HepG2 (cell line): Measurements from ENCODE around the gene CBX2. TPM values are rescaled to one million over a fixed set of nuclear protein-coding genes. Genes with fewer than 3 reads are reported as not detected.

Experiments used
- ATAC-seq: fragments of 200-7000 bp; cut with Tn5 transposase; 3 replicates; pipeline ENCODE4 v1.9.1; 2020; ENCODE audit warnings: mild to moderate bottlenecking, moderate library complexity
- BruUV-seq: library from RNA; stranded (reverse); fragments of 400-500 nt; replicated peaks from 2 replicates; lab custom pipeline; 2021; lab: Mats Ljungman, UMichigan
- CTCF ChIA-PET: fragments of 300-600 bp; formaldehyde crosslinking; extraction: SDS; loops from one replicate; lab custom pipeline; 2021; ENCODE audit warnings: low total read pairs, inconsistent platforms, low intra/inter-chr PET ratio; lab: Yijun Ruan, JAX
- POLR2A ChIA-PET: fragments of 350-600 bp; sonication (Branson Sonifier 250); formaldehyde crosslinking; loops from one replicate; lab custom pipeline; 2020; ENCODE audit warnings: antibody characterized with exemption, inconsistent platforms; lab: Yijun Ruan, JAX
- DNase-seq: peaks from one replicate; pipeline ENCODE4 v3.0.0-alpha.2; 2015; ENCODE audit warnings: low spot score
- FAIRE-seq: peaks from 3 replicates; lab custom pipeline; 2011; peaks lifted over from hg19 to GRCh38; lab: Jason Lieb, UNC
- H2AFZ ChIP-seq: one replicate; pipeline ENCODE4 v1.6.1; 2011; ENCODE audit warnings: low read length, inconsistent platforms
- H3K27ac ChIP-seq: fragments of 300-600 bp; 3 replicates; pipeline ENCODE4 v1.8.0; 2011; ENCODE audit warnings: mixed run types, mild to moderate bottlenecking, mixed read lengths, low read length, inconsistent platforms; ENCODE audit not compliant: insufficient read depth; ENCODE audit errors: extremely low read length
- H3K27me3 ChIP-seq, 2 experiments: fragments of 200-600 bp in 1 of 2; 2 replicates in 1 of 2; 3 replicates in 1 of 2; pipeline versions ENCODE4 v1.6.0 to v1.8.0; 2011; ENCODE audit warnings: low read length in 2 of 2, mild to moderate bottlenecking in 2 of 2, moderate library complexity in 2 of 2, inconsistent platforms in 1 of 2; ENCODE audit not compliant: insufficient read depth in 2 of 2, control insufficient read depth in 1 of 2
- H3K36me3 ChIP-seq, 2 experiments: fragments of 200-600 bp in 1 of 2; replicated peaks in 1 of 2; 2 replicates in 1 of 2; 3 replicates in 1 of 2; pipeline versions ENCODE4 v1.5.1 to v1.8.0; 2011; ENCODE audit warnings: low read length in 2 of 2, inconsistent platforms in 1 of 2; ENCODE audit not compliant: insufficient read depth in 2 of 2, control insufficient read depth in 1 of 2
- H3K4me1 ChIP-seq: 2 replicates; pipeline ENCODE4 v1.5.1; 2012; ENCODE audit warnings: low read length, inconsistent platforms; ENCODE audit not compliant: insufficient read depth
- H3K4me2 ChIP-seq: 2 replicates; pipeline ENCODE4 v1.6.0; 2011; ENCODE audit warnings: low read depth, low read length, inconsistent platforms
- H3K4me3 ChIP-seq, 3 experiments: fragments of 200-600 bp in 1 of 3; sonication (generic), shearing (Covaris generic) in 1 of 3; replicated peaks in 1 of 3; 2 replicates each; pipeline ENCODE4 v1.5.1; 2011 to 2016; ENCODE audit warnings: low read length in 3 of 3, inconsistent platforms in 2 of 3, low read depth in 2 of 3, mild to moderate bottlenecking in 2 of 3, control low read depth in 1 of 3, mixed read lengths in 1 of 3; ENCODE audit not compliant: insufficient read depth in 1 of 3
- H3K79me2 ChIP-seq: one replicate; pipeline ENCODE4 v1.6.1; 2011; ENCODE audit warnings: low read length, inconsistent platforms; ENCODE audit not compliant: insufficient read depth
- H3K9ac ChIP-seq: 2 replicates; pipeline ENCODE4 v1.6.0; 2011; ENCODE audit warnings: mild to moderate bottlenecking, low read depth, low read length, inconsistent platforms; ENCODE audit not compliant: insufficient read depth
- H3K9me3 ChIP-seq: 2 replicates; pipeline ENCODE4 v1.5.1; 2012; ENCODE audit warnings: mild to moderate bottlenecking, low read length
- H4K20me1 ChIP-seq: 2 replicates; pipeline ENCODE4 v1.6.0; 2011; ENCODE audit warnings: inconsistent platforms, mild to moderate bottlenecking, low read length, moderate library complexity; ENCODE audit not compliant: insufficient read depth
- AGO2 ChIP-seq: fragments of 200-400 bp; formaldehyde crosslinking; optimal IDR thresholded peaks from 2 replicates; pipeline ENCODE3; 2017; ENCODE audit warnings: mild to moderate bottlenecking, low read depth, low read length, moderate library complexity
- ARNTL ChIP-seq: sonication (generic); formaldehyde crosslinking; IDR thresholded peaks from 2 replicates; pipeline ENCODE4 v1.4.0; 2020; ENCODE audit warnings: mild to moderate bottlenecking, missing genetic modification reagents
- BRD4 ChIP-seq: sonication (generic); formaldehyde crosslinking; IDR thresholded peaks from 2 replicates; pipeline ENCODE4 v1.4.0; 2020; ENCODE audit warnings: missing genetic modification reagents
- CERS6 ChIP-seq: sonication (generic); formaldehyde crosslinking; IDR thresholded peaks from 2 replicates; pipeline ENCODE4 v1.5.0; 2020; ENCODE audit warnings: missing genetic modification reagents
- ETV6 ChIP-seq: sonication (generic); formaldehyde crosslinking; conservative IDR thresholded peaks from 2 replicates; pipeline ENCODE4 v1.4.0; 2020; ENCODE audit warnings: missing genetic modification reagents
- GMEB1 ChIP-seq: sonication (generic); formaldehyde crosslinking; IDR thresholded peaks from 2 replicates; pipeline ENCODE4 v1.5.1; 2020; ENCODE audit warnings: missing genetic modification reagents, mild to moderate bottlenecking, borderline replicate concordance
- HNRNPL ChIP-seq: fragments of 200-400 bp; formaldehyde crosslinking; IDR thresholded peaks from 2 replicates; pipeline ENCODE4 v1.6.1; 2017; ENCODE audit warnings: mild to moderate bottlenecking, low read depth, low read length
- MIER3 ChIP-seq: IDR thresholded peaks from 2 replicates; pipeline ENCODE4 v1.6.1; 2016; ENCODE audit warnings: missing compliant biosample characterization, borderline replicate concordance
- PREB ChIP-seq: sonication (generic); formaldehyde crosslinking; IDR thresholded peaks from 2 replicates; pipeline ENCODE4 v1.4.0; 2020; ENCODE audit warnings: missing genetic modification reagents
- RFX3 ChIP-seq: IDR thresholded peaks from 2 replicates; pipeline ENCODE4 v1.6.1; 2016; ENCODE audit warnings: missing biosample characterization, missing genetic modification reagents
- SRSF1 ChIP-seq: fragments of 200-400 bp; formaldehyde crosslinking; optimal IDR thresholded peaks from 2 replicates; pipeline ENCODE3; 2017; ENCODE audit warnings: mild to moderate bottlenecking, low read depth, low read length, moderate library complexity
- TSC22D2 ChIP-seq: sonication (generic); formaldehyde crosslinking; IDR thresholded peaks from 2 replicates; pipeline ENCODE4 v1.5.1; 2020; ENCODE audit warnings: missing genetic modification reagents, mild to moderate bottlenecking, borderline replicate concordance
- ZBTB7A ChIP-seq: sonication (generic); formaldehyde crosslinking; IDR thresholded peaks from 2 replicates; pipeline ENCODE4 v1.8.0; 2022; ENCODE audit warnings: mild to moderate bottlenecking, missing genetic modification reagents
- ZNF24 ChIP-seq: fragments of 450-650 bp; IDR thresholded peaks from 2 replicates; pipeline ENCODE4 v1.6.1; 2017; ENCODE audit warnings: antibody characterized with exemption, mild to moderate bottlenecking
- ZNF282 ChIP-seq: fragments of 450-650 bp; IDR thresholded peaks from 2 replicates; pipeline ENCODE4 v1.6.1; 2018; ENCODE audit not compliant: partially characterized antibody
- ZNF558 ChIP-seq: sonication (generic); formaldehyde crosslinking; IDR thresholded peaks from 2 replicates; pipeline ENCODE4 v1.9.0; 2022; ENCODE audit warnings: mild to moderate bottlenecking, missing genetic modification reagents, borderline replicate concordance
- ZNF574 ChIP-seq: sonication (generic); formaldehyde crosslinking; IDR thresholded peaks from 2 replicates; pipeline ENCODE4 v1.4.0; 2020; ENCODE audit warnings: missing genetic modification reagents
- ZNF7 ChIP-seq: IDR thresholded peaks from 2 replicates; pipeline ENCODE4 v1.6.1; 2016; ENCODE audit warnings: missing biosample characterization, missing genetic modification reagents
- ZNF768 ChIP-seq: sonication (generic); formaldehyde crosslinking; IDR thresholded peaks from 2 replicates; pipeline ENCODE4 v1.4.0; 2020; ENCODE audit warnings: missing genetic modification reagents
- ZNF792 ChIP-seq: IDR thresholded peaks from 2 replicates; pipeline ENCODE4 v1.6.1; 2016
- WGBS: methylation state at CpG from one replicate; pipeline ENCODE4 v1.1.6; 2017; ENCODE audit warnings: low lambda C conversion rate; 5-methylcytosine and 5-hydroxymethylcytosine counted together
- in situ Hi-C: cut with HindIII; loops from 2 replicates; pipeline ENCODE4 v1.10.0; 2017; ENCODE audit warnings: low pct_unique_long_range_greater_than_20kb; ENCODE audit not compliant: extremely low pct_ligation_motif_present
- intact Hi-C: fragments of 100-400 bp; cut with micrococcal nuclease; formaldehyde crosslinking; loops from one replicate; pipeline ENCODE4 v1.10.0; 2022; ENCODE audit not compliant: unreplicated experiment
- polyA plus RNA-seq, 8 experiments: library from polyadenylated mRNA; depleted of rRNA in 3 of 8; stranded (reverse) in 7 of 8; unstranded in 1 of 8; fragments of >200 nt; fragmentation: Illumina TruSeq in 4 of 8; extraction: Trizol in 4 of 8; gene quantifications; 2 replicates each; pipeline versions ENCODE4 v1.2.1 to v1.2.3, GENCODE V29; 2011 to 2016; ENCODE audit warnings: low read depth in 4 of 8, missing spikeins in 1 of 8, mixed read lengths in 1 of 8; ENCODE audit not compliant: insufficient read depth in 1 of 8
- total RNA-seq, 5 experiments: library from RNA; depleted of rRNA; stranded (reverse); fragments of >200 nt; fragmentation: Illumina TruSeq; extraction: Trizol; gene quantifications; 2 replicates each; pipeline ENCODE4 v1.2.3, GENCODE V29; 2016; ENCODE audit warnings: low read depth in 1 of 5

Gene CBX2
- total and polyA plus RNA-seq, 2 of the 13 experiments (the other 11 are each of a cell fraction or from before 2014, with no cell fraction given): 14.5 to 31.1 TPM

DNA sequence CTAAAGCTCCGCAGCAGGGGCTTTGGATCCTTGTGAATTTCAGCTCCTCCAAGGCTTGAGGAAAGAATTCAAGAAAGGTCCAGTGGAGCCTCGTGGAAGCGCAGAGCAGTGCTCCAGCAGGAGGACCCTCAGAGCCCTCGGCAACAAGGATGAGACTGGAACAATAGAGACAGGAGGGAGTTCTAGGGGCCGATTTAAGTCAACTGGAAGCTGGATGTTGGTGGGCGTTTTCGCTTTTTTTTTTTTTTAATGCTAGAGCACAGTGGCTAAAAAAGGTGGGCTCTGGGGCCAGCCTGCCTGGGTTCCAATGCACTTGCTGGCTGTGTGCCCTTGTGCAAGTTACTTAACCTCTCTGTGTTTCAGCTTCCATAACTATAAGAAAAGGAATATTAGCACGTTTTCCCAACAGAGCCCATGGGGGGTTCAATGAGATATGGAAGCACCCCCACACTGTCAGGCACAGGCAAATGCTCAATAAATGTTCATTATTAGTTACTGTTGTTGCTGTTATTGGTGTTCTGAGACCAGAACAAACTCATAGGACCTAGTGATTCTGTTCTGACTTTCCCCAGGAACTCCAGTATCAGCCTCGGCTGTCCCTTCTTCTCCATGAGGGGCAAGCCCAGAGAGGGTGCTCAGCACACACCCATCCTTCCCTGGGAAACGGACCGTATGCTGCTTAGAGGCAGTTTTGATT lies 24.2 kb downstream of the CBX2 start:
- peaks cover 72% of the 10 kb centered on the region for H3K4me1 ChIP-seq
- no peak for ATAC-seq
- WGBS: 38% methylated on average over 11 of the region's 11 CpGs
- H3K9me3 ChIP-seq: no peaks in the 10 kb centered on the region
- H3K4me3 ChIP-seq: no peak overlapping the region
- H3K27me3 ChIP-seq: peaks cover 60 to 94% of the 10 kb centered on the region in 2 experiments
- no peaks in the 10 kb centered on the region for H4K20me1 ChIP-seq
- no peak for DNase-seq
- intact Hi-C loops (no loop called here), in situ Hi-C loops (no loop called here)
- H3K36me3 ChIP-seq: no peaks in the 10 kb centered on the region
- no peak overlapping the region for H3K4me2 ChIP-seq
- ChIA-PET CTCF (no interaction called here), POLR2A (interaction anchor here (1.3 to 2.2 kb wide), 6 partner anchors 9 to 191 kb away, joined by 4 to 12 read pairs (median 8); partner anchors contain the start of gene CBX4)
- no peak overlapping the region for H3K27ac ChIP-seq
- H3K9ac ChIP-seq: no peak overlapping the region
- no peak overlapping the region for H2AFZ ChIP-seq
- no peaks in the 10 kb centered on the region for H3K79me2 ChIP-seq
- no peak for FAIRE-seq
- BruUV-seq: no TSS peak
- TF ChIP-seq CERS6 (CRISPR knock-in tag) (no peak), BRD4 (CRISPR knock-in tag) (no peak), SRSF1 (no peak), ZNF282 (no peak), RFX3 (CRISPR knock-in tag) (no peak), ZNF574 (no peak), ZNF558 (CRISPR knock-in tag) (no peak), MIER3 (no peak), PREB (CRISPR knock-in tag) (no peak), ZBTB7A (0 out of 2 replicates have a peak, but pooled peaks have one; percentile 0), ARNTL (no peak), GMEB1 (CRISPR knock-in tag) (no peak), ZNF24 (no peak), TSC22D2 (CRISPR knock-in tag) (no peak), ETV6 (CRISPR knock-in tag) (no peak), ZNF792 (CRISPR knock-in tag) (no peak), AGO2 (no peak), ZNF768 (peak; percentile 50), HNRNPL (no peak), ZNF7 (CRISPR knock-in tag) (no peak)
